DOHH2 (cell line): Measurements from ENCODE around the gene ADPRH.

Experiments
- H3F3A ChIP-seq: fragments of 200-600 bp; sonication (generic), shearing (Covaris generic); 2 replicates; pipeline ENCODE4 v1.6.0; 2016; ENCODE audit warnings: antibody characterized with exemption, mild to moderate bottlenecking; ENCODE audit not compliant: control insufficient read depth, insufficient read depth
- H3K27ac ChIP-seq: fragments of 200-600 bp; sonication (generic); 2 replicates; pipeline ENCODE4 v1.5.1; 2014; ENCODE audit warnings: low read depth, mild to moderate bottlenecking, low read length, moderate library complexity
- H3K27me3 ChIP-seq: fragments of 200-600 bp; sonication (generic); 2 replicates; pipeline ENCODE4 v1.6.1; 2014; ENCODE audit warnings: mild to moderate bottlenecking, low read length, mixed read lengths; ENCODE audit not compliant: control insufficient read depth
- H3K36me3 ChIP-seq: fragments of 200-600 bp; sonication (generic); 2 replicates; pipeline ENCODE4 v1.6.1; 2014; ENCODE audit warnings: mild to moderate bottlenecking, low read length, moderate library complexity, mixed read lengths; ENCODE audit not compliant: control insufficient read depth
- H3K4me1 ChIP-seq: fragments of 200-600 bp; sonication (generic); 2 replicates; pipeline ENCODE4 v1.6.1; 2014; ENCODE audit warnings: mild to moderate bottlenecking, low read length, mixed read lengths; ENCODE audit not compliant: control insufficient read depth
- H3K4me2 ChIP-seq: fragments of 200-600 bp; sonication (generic); 2 replicates; pipeline ENCODE4 v1.6.0; 2014; ENCODE audit warnings: mild to moderate bottlenecking, low read length, moderate library complexity
- H3K4me3 ChIP-seq: fragments of 200-600 bp; sonication (generic); 2 replicates; pipeline ENCODE4 v1.5.1; 2014; ENCODE audit warnings: mild to moderate bottlenecking, low read length, mixed read lengths
- H3K79me2 ChIP-seq: fragments of 200-600 bp; sonication (generic); 2 replicates; pipeline ENCODE4 v1.6.1; 2014; ENCODE audit warnings: mild to moderate bottlenecking, low read length, mixed read lengths; ENCODE audit not compliant: control insufficient read depth
- H3K9me2 ChIP-seq: fragments of 200-600 bp; sonication (generic); replicated peaks from 2 replicates; pipeline ENCODE4 v1.6.1; 2014; ENCODE audit warnings: mild to moderate bottlenecking, low read length, mixed read lengths; ENCODE audit not compliant: control insufficient read depth
- H3K9me3 ChIP-seq: fragments of 200-600 bp; sonication (generic); 2 replicates; pipeline ENCODE4 v1.6.1; 2014; ENCODE audit warnings: antibody characterized with exemption, low read length, mixed read lengths; ENCODE audit not compliant: control insufficient read depth, insufficient read depth
- H4K20me1 ChIP-seq: fragments of 200-600 bp; sonication (generic); 2 replicates; pipeline ENCODE4 v1.6.0; 2014; ENCODE audit warnings: low read depth, mild to moderate bottlenecking, antibody characterized with exemption, low read length, moderate library complexity; ENCODE audit not compliant: control insufficient read depth, insufficient read depth
- EZH2phosphoT487 ChIP-seq: fragments of 200-600 bp; sonication (generic); IDR thresholded peaks from 2 replicates; pipeline ENCODE4 v1.6.1; 2017; ENCODE audit warnings: borderline replicate concordance, mild to moderate bottlenecking, antibody characterized with exemption, low read length, moderate library complexity, mixed read lengths
- TF ChIP-seq, protein P1 (sequence below): fragments of 200-600 bp; sonication (generic); IDR thresholded peaks from one replicate; pipeline ENCODE4 v1.5.1; 2014; ENCODE audit warnings: antibody characterized with exemption, mild to moderate bottlenecking, low read depth, low read length; ENCODE audit not compliant: poor library complexity, severe bottlenecking

ADPRH gene

GRCh38 chr3:119547227-119547626, 32.1 kb upstream of the ADPRH start:
- H3K4me1 ChIP-seq = peaks cover 42% of the 10 kb centered on the region

GRCh38 chr3:119548341-119548740, 31.0 kb upstream of the ADPRH start:
- Histone ChIP-seq H3F3A (no peaks in the 10 kb centered on the region), H3K4me1 (peaks cover 51% of the 10 kb centered on the region), H3K36me3 (peaks cover 22% of the 10 kb centered on the region), H3K4me2 (no peak overlapping the region), H3K27me3 (no peaks in the 10 kb centered on the region), H3K9me2 (no peaks in the 10 kb centered on the region), H4K20me1 (no peaks in the 10 kb centered on the region), H3K27ac (no peak overlapping the region), H3K79me2 (peaks cover 3% of the 10 kb centered on the region; the same call in 1 of the 2 replicates), H3K4me3 (no peak overlapping the region), H3K9me3 (no peaks in the 10 kb centered on the region)
- TF ChIP-seq, protein P1, sequence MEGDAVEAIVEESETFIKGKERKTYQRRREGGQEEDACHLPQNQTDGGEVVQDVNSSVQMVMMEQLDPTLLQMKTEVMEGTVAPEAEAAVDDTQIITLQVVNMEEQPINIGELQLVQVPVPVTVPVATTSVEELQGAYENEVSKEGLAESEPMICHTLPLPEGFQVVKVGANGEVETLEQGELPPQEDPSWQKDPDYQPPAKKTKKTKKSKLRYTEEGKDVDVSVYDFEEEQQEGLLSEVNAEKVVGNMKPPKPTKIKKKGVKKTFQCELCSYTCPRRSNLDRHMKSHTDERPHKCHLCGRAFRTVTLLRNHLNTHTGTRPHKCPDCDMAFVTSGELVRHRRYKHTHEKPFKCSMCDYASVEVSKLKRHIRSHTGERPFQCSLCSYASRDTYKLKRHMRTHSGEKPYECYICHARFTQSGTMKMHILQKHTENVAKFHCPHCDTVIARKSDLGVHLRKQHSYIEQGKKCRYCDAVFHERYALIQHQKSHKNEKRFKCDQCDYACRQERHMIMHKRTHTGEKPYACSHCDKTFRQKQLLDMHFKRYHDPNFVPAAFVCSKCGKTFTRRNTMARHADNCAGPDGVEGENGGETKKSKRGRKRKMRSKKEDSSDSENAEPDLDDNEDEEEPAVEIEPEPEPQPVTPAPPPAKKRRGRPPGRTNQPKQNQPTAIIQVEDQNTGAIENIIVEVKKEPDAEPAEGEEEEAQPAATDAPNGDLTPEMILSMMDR = no peak
- TF ChIP-seq EZH2phosphoT487 = no peak

More at GRCh38 chr3:119547227-119547626, 32.1 kb upstream of the ADPRH start:
- H3K27me3 ChIP-seq = no peaks in the 10 kb centered on the region
- no peaks in the 10 kb centered on the region for H4K20me1 ChIP-seq
- no peaks in the 10 kb centered on the region for H3F3A ChIP-seq
- no peak overlapping the region for H3K27ac ChIP-seq
- H3K36me3 ChIP-seq = peaks cover 22% of the 10 kb centered on the region
- no peaks in the 10 kb centered on the region for H3K9me2 ChIP-seq
- no peaks in the 10 kb centered on the region for H3K9me3 ChIP-seq
- H3K4me3 ChIP-seq = no peak overlapping the region
- TF ChIP-seq, protein P1 = no peak
- TF ChIP-seq EZH2phosphoT487 = no peak
- no peaks in the 10 kb centered on the region for H3K79me2 ChIP-seq
- H3K4me2 ChIP-seq = no peak overlapping the region

DNA sequence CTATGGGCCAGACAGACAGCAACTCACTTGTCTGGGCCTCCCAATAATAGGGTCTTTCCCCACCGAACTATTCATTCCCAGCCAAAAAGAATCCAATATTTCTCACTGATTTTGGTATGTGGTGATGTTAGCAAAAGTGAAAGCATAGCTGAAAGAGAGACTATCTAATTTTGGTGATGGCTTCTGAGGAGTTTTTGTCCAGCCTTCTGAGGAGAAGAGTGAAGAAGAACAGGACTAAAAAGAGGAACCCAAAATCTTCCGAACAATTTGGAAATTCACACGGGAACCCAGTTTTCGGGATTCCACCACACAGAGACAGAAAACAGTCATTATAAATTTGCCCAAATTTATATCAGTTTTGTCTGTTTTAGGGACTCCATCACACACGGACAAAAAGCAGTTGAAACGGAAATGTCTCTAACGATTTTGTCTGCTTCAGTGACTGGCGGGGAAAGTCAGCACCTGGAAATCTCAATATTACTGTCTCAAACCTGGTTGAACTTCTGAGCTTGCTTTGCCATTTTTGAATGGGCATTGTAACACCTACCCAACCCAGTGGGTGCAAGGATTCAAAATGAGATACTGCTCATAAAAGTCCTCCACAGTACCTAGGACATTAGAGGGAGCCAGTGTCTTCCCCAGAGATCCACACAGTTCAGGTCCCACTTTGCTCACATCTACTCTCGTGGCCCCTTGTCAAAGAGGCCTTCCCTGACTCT, 28.9 kb upstream of the ADPRH start:
- peaks cover 72% of the 10 kb centered on the region for H3K4me1 ChIP-seq
- peaks cover 3% of the 10 kb centered on the region; the same call in 1 of the 2 replicates for H3K79me2 ChIP-seq
- H3K9me2 ChIP-seq = no peaks in the 10 kb centered on the region
- no peaks in the 10 kb centered on the region for H4K20me1 ChIP-seq
- TF ChIP-seq EZH2phosphoT487 = no peak
- TF ChIP-seq, protein P1 = no peak
- H3F3A ChIP-seq = no peaks in the 10 kb centered on the region
- peak overlapping the region; percentile 58 for H3K4me2 ChIP-seq
- no peaks in the 10 kb centered on the region for H3K27me3 ChIP-seq
- H3K9me3 ChIP-seq = no peaks in the 10 kb centered on the region
- H3K27ac ChIP-seq = peak overlapping the region; percentile 53
- H3K36me3 ChIP-seq = peaks cover 14% of the 10 kb centered on the region
- H3K4me3 ChIP-seq = peak overlapping the region; percentile 42
